IMR-90 (cell line): Measurements from ENCODE around the gene ATP5MK.

Experiments used
- MAFK ChIP-seq: IDR thresholded peaks from 2 replicates; pipeline ENCODE4 v1.6.1; 2012; ENCODE audit warnings: low read depth, low read length, improper control_type of control experiment
- TF ChIP-seq, protein P1 (sequence below): conservative IDR thresholded peaks from 2 replicates; pipeline ENCODE4 v1.5.1; 2012; ENCODE audit warnings: mild to moderate bottlenecking, low read depth, low read length, improper control_type of control experiment

DNA sequence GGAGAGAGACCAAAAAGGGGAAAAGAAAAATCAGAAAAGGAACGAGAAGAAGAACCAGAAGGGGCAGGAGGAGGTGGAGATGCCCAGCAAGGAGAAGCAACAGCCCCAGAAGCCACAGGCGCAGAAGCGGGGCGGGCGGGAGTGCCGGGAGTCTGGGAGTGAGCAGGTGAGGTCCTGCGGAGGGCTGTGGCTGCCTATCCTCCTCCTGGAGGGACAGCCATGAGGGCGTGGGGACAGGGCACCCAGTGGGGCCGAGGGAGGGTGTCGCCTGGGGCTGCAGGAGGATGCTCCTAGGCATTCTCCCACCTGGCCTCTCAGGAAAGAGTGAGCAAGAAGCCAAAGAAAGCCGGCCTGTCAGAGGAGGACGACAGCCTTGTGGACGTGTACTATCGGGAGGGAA, 44.1 kb upstream of the ATP5MK start:
- no peak for TF ChIP-seq MAFK
- TF ChIP-seq, protein P1, sequence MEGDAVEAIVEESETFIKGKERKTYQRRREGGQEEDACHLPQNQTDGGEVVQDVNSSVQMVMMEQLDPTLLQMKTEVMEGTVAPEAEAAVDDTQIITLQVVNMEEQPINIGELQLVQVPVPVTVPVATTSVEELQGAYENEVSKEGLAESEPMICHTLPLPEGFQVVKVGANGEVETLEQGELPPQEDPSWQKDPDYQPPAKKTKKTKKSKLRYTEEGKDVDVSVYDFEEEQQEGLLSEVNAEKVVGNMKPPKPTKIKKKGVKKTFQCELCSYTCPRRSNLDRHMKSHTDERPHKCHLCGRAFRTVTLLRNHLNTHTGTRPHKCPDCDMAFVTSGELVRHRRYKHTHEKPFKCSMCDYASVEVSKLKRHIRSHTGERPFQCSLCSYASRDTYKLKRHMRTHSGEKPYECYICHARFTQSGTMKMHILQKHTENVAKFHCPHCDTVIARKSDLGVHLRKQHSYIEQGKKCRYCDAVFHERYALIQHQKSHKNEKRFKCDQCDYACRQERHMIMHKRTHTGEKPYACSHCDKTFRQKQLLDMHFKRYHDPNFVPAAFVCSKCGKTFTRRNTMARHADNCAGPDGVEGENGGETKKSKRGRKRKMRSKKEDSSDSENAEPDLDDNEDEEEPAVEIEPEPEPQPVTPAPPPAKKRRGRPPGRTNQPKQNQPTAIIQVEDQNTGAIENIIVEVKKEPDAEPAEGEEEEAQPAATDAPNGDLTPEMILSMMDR, result no peak
